Ovary (tissue), 9 donors: ENCODE results near the gene SLC7A9. TPM values are rescaled to one million over a fixed set of nuclear protein-coding genes. Genes with fewer than 3 reads are reported as not detected.

Experiments used
- DNase-seq, 5 donors: peaks; one replicate each; pipeline ENCODE4 v3.0.0-alpha.2; 2019 to 2020
- H3K27ac ChIP-seq, 2 donors: fragments of 200-600 bp; one replicate each; pipeline versions ENCODE4 v1.5.1 to v1.8.0; 2019 to 2022
- H3K27me3 ChIP-seq: fragments of 200-600 bp; one replicate; pipeline ENCODE4 v1.8.0; 2022
- H3K36me3 ChIP-seq: fragments of 200-600 bp; sonication (generic); one replicate; pipeline ENCODE4 v1.5.1; 2019
- H3K4me1 ChIP-seq: one replicate; pipeline ENCODE4 v1.8.1; 2013; ENCODE audit warnings: mild to moderate bottlenecking, moderate library complexity; ENCODE audit not compliant: insufficient read depth
- H3K4me3 ChIP-seq: fragments of 200-600 bp; sonication (generic); one replicate; pipeline ENCODE4 v1.5.1; 2017
- H3K9me3 ChIP-seq, 2 donors: fragments of 200-600 bp in 1 of 2; sonication (generic) in 1 of 2; one replicate each; pipeline versions ENCODE4 v1.5.1 to v1.8.1; 2013 to 2019; ENCODE audit warnings: mild to moderate bottlenecking in 1 of 2, moderate library complexity in 1 of 2
- EP300 ChIP-seq: sonication (generic); formaldehyde crosslinking; IDR thresholded peaks from one replicate; pipeline ENCODE4 v1.6.1; 2017; ENCODE audit warnings: antibody characterized with exemption
- POLR2A ChIP-seq: fragments of 450-650 bp; IDR thresholded peaks from one replicate; pipeline ENCODE4 v1.6.1; 2017; ENCODE audit warnings: antibody characterized with exemption, mild to moderate bottlenecking, moderate library complexity
- WGBS, 3 donors: extraction: QIAGEN DNeasy Blood & Tissue Kit in 1 of 3; methylation state at CpG; one replicate each; pipeline versions ENCODE4 v1.1.5 to v1.1.7; 2013 to 2017; 5-methylcytosine and 5-hydroxymethylcytosine counted together
- intact Hi-C, 4 donors: fragments of 100-400 bp; cut with DNase I; formaldehyde crosslinking; loops; one replicate each; pipeline versions ENCODE4 v1.11.0 to v1.15.1; 2022 to 2023
- polyA plus RNA-seq, 2 donors: library from polyadenylated mRNA; stranded (reverse); fragments of 200-250 nt in 1 of 2; fragments of 350-450 nt in 1 of 2; fragmentation: Illumina TruSeq in 1 of 2; extraction: RNeasy Lipid Tissue Mini Kit (QIAGEN cat#74804) in 1 of 2; gene quantifications; one replicate each; pipeline ENCODE4 v1.2.3, GENCODE V29; 2013 to 2014
- total RNA-seq, 7 donors: library from RNA; depleted of rRNA in 2 of 7; stranded (reverse); fragments of >200 nt in 2 of 7; fragmentation: NEBNext Ultra II Directional in 3 of 7; extraction: Animal tissue kit (Norgen Biotek cat#: 25700) in 3 of 7; gene quantifications; one replicate each; pipeline versions ENCODE4 v1.1.0 to v1.2.4, GENCODE V29; 2016 to 2023
- TF ChIP-seq, protein P1 (sequence below), 3 donors: fragments of 450-650 bp in 2 of 3; fragments of 200-600 bp in 1 of 3; IDR thresholded peaks; one replicate each; pipeline versions ENCODE4 v1.5.1 to v1.8.0; 2016 to 2022; ENCODE audit warnings: antibody characterized with exemption in 3 of 3, mild to moderate bottlenecking in 1 of 3
- donor health status: DM: no; HTN: no; CAD: no; lungs with moderate emphysema.
- donor health status: DM: no; HTN: no; CAD: no.
- donor health status: Bipolar disorder and iron deficiency.
- donor health status: DM: yes; HTN: yes; CAD: no.
- donor health status: DM: no; HTN: no; CAD: no.
- donor health status: DM: yes; HTN: yes; CAD: no.

The SLC7A9 gene
- total and polyA plus RNA-seq, 9 donors: 0.23 to 0.95 (median 0.64) TPM

DNA sequence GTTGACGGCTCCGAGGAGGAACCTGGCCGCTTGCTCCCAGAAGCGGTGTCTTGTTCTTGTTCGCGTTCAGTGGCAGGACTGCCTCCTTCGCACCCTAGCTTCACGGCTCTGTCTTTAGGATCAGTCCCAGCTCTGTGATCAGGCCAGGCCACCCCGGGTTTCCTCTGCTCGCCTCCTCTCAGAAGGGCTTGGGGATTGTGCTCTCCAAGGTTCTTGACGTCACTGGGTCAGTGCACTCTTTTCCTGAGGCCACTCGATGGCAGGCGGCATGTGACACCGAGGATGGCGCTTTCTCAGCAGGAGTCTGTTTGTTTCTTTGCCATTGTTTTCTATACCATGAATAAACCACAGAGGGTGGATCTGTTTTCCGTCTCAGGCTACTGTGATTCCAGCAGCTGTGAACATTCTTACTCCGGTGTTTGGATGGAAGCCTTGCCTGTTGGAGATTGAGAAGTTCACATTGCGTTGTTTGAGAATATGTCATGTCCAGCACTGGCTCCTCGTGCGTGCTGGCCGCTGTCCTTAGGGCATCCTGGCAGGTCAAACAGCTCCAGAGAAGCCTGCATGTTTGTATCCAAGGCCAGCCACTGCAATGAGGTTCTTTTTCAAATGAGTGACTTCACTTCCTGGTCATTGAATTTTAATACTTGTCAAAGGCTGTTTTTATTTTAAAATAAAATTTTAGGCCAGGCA, 44.5 kb downstream of the SLC7A9 start:
- H3K4me3 ChIP-seq: no peak overlapping the region
- no peaks in the 10 kb centered on the region for H3K27me3 ChIP-seq
- 51 to 69% (median 60%) methylated on average over 21 of the region's 21 CpGs for WGBS, 3 donors
- no peaks in the 10 kb centered on the region for H3K9me3 ChIP-seq
- H3K36me3 ChIP-seq: no peaks in the 10 kb centered on the region
- no peak for TF ChIP-seq EP300
- TF ChIP-seq, protein P1, sequence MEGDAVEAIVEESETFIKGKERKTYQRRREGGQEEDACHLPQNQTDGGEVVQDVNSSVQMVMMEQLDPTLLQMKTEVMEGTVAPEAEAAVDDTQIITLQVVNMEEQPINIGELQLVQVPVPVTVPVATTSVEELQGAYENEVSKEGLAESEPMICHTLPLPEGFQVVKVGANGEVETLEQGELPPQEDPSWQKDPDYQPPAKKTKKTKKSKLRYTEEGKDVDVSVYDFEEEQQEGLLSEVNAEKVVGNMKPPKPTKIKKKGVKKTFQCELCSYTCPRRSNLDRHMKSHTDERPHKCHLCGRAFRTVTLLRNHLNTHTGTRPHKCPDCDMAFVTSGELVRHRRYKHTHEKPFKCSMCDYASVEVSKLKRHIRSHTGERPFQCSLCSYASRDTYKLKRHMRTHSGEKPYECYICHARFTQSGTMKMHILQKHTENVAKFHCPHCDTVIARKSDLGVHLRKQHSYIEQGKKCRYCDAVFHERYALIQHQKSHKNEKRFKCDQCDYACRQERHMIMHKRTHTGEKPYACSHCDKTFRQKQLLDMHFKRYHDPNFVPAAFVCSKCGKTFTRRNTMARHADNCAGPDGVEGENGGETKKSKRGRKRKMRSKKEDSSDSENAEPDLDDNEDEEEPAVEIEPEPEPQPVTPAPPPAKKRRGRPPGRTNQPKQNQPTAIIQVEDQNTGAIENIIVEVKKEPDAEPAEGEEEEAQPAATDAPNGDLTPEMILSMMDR (IDR thresholded peaks at IDR 0.05): no peak
- no peak for TF ChIP-seq POLR2A
- no peaks in the 10 kb centered on the region for H3K4me1 ChIP-seq
- H3K27ac ChIP-seq: no peak overlapping the region
- no peak for DNase-seq
- intact Hi-C loops: no loop called here

DNA sequence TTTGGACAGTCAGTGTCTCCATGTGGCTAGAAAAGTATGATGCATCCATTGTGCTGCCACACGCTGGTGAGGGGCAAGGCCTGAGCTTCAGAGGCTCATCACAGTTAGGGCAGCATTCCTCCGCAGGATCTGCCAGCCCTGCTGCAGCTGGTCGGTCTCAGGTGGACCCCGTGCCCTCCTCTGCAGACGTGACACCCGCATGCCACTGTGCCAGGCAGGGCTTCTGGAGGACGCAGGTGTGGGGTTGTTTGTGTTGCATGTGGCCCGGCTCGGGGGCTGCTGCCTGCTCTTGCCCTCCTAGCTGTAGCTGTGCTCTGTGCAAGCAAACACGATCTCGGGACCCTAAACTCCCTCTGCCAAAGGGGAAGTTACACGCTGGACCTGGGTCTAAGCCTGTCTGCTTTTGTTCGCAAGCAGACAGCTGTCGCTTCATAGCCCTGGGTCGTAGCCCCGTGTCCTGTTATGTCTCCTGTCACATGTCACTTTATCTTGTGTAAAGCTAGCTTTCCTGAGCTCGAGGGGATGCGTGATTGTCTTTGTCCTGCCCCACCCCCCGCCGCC, 45.3 kb downstream of the SLC7A9 start:
- 42 to 52% (median 44%) methylated on average over 19 to 20 of the region's 20 CpGs for WGBS, 3 donors
- intact Hi-C loops: no loop called here
- H3K27me3 ChIP-seq: no peaks in the 10 kb centered on the region
- DNase-seq: no peak
- H3K4me3 ChIP-seq: no peak overlapping the region
- TF ChIP-seq POLR2A (no peak), EP300 (no peak)
- TF ChIP-seq, protein P1 (IDR thresholded peaks at IDR 0.05): no peak
- H3K27ac ChIP-seq: no peak overlapping the region
- no peaks in the 10 kb centered on the region for H3K36me3 ChIP-seq
- no peaks in the 10 kb centered on the region for H3K9me3 ChIP-seq
- no peaks in the 10 kb centered on the region for H3K4me1 ChIP-seq

DNA sequence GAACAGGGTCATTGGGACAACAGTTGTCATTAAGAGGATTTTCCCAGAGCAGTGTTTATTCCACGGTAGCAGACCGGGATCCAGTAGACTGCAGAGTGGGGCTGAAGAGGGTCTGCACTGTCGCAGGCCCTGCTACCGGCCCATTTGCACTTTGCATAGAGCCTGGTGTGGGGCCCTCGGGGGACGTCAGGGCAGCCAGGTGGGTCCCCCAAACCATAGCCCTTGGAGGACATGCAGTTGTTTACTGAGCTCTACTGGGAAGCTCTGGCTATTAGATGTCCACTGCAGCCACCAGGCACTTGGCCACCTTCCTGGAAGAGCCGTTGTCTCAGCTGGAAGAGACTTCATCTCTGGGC, 45.8 kb downstream of the SLC7A9 start:
- WGBS, 3 donors: 85 to 91% (median 89%) methylated on average over 7 of the region's 7 CpGs
- Histone ChIP-seq H3K27me3 (no peaks in the 10 kb centered on the region), H3K4me3 (no peak overlapping the region), H3K9me3 (no peaks in the 10 kb centered on the region), H3K27ac (no peak overlapping the region), H3K4me1 (no peaks in the 10 kb centered on the region), H3K36me3 (no peaks in the 10 kb centered on the region)
- TF ChIP-seq EP300: no peak
- TF ChIP-seq, protein P1 (IDR thresholded peaks at IDR 0.05): no peak
- no peak for TF ChIP-seq POLR2A
- no peak for DNase-seq
- intact Hi-C loops: no loop called here

DNA sequence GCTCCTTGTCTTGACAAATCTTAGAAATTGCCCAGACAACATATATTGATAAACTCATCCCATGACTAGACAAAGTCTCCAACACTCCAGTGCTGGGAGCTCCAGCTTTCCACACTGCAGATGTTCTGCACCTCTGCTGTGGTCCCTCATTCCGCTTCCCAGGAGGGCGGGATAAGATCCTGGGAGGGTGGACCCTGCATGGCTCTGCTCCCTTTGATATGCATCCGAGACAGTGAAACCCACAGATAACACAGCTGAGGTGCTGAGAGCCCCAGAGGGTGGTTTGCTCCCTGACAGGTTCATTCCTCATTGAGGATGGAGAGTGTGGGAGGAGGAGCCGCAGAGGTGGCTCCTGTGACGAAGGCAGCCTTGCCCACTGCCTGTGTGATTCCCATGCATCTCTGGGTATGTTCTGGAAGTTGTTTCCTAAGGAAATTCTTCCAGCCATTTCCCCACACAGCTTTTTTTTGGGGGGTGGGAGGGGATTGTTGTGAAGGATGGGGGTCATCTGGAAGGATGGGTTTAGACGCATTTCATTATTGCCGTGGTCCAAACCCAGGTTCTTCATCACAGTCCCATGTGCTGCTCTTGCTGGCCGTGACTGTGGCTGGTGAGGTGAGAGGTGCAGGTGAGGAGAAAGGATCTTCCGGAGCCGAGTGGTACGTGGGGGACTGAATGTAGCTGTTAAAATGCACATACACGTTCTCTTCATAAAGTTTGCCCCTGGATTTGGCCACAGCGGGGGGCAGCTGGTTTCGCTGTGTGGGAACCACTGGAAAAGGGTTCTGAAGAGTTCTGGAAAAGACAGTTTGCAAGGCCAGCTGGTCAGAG, 46.4 kb downstream of the SLC7A9 start:
- TF ChIP-seq, protein P1 (IDR thresholded peaks at IDR 0.05): no peak
- TF ChIP-seq POLR2A: no peak
- Histone ChIP-seq H3K4me3 (no peak overlapping the region), H3K27ac (no peak overlapping the region), H3K4me1 (no peaks in the 10 kb centered on the region), H3K27me3 (no peaks in the 10 kb centered on the region), H3K36me3 (no peaks in the 10 kb centered on the region), H3K9me3 (no peaks in the 10 kb centered on the region)
- no peak for DNase-seq
- WGBS, 3 donors: 73 to 81% (median 80%) methylated on average over 14 of the region's 14 CpGs
- intact Hi-C loops: no loop called here
